IPS-20b (cell line): ENCODE results near the gene RAB11FIP2.

Experiments
- H3K27ac ChIP-seq: one replicate; pipeline ENCODE4 v1.5.1; 2013; ENCODE audit warnings: low read length
- H3K27me3 ChIP-seq: 2 replicates; pipeline ENCODE4 v1.6.1; 2013; ENCODE audit warnings: mild to moderate bottlenecking, low read length, inconsistent platforms; ENCODE audit not compliant: insufficient read depth
- H3K36me3 ChIP-seq: 2 replicates; pipeline ENCODE4 v1.6.1; 2013; ENCODE audit warnings: low read depth, mild to moderate bottlenecking, inconsistent platforms, low read length, moderate library complexity; ENCODE audit not compliant: insufficient read depth
- H3K4me1 ChIP-seq: 2 replicates; pipeline ENCODE4 v1.6.1; 2013; ENCODE audit warnings: mild to moderate bottlenecking, control low read depth, inconsistent platforms, low read length, moderate library complexity; ENCODE audit not compliant: insufficient read depth
- H3K4me3 ChIP-seq: 2 replicates; pipeline ENCODE4 v1.5.1; 2013; ENCODE audit warnings: mild to moderate bottlenecking, low read length, inconsistent platforms
- H3K9ac ChIP-seq: 2 replicates; pipeline ENCODE4 v1.6.1; 2013; ENCODE audit warnings: low read depth, mild to moderate bottlenecking, inconsistent platforms, low read length, moderate library complexity
- H3K9me3 ChIP-seq: 2 replicates; pipeline ENCODE4 v1.6.1; 2013; ENCODE audit warnings: mild to moderate bottlenecking, low read depth, low read length, inconsistent platforms; ENCODE audit not compliant: insufficient read depth

RAB11FIP2 gene

DNA sequence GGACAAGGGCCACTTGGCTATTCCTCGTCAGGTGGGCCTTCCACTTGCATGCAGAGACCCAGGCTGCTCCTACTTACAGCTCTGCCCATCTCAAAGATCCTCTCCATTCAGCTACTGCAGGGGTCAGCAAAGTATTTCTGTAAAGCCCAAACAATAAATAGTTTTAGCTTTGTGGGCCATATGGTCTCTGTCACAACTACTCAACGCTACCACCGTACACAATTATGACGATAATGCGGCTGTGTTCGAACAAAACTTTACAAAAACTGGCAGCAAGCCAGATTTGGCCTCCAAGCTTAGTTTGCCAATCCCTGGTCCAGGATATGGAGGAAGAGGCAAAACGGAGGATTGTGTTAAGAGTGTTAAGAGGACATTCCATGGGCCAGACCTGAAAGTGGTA is 12.8 kb downstream of the RAB11FIP2 start:
- H3K9ac ChIP-seq: no peak overlapping the region
- H3K27me3 ChIP-seq: no peaks in the 10 kb centered on the region

DNA sequence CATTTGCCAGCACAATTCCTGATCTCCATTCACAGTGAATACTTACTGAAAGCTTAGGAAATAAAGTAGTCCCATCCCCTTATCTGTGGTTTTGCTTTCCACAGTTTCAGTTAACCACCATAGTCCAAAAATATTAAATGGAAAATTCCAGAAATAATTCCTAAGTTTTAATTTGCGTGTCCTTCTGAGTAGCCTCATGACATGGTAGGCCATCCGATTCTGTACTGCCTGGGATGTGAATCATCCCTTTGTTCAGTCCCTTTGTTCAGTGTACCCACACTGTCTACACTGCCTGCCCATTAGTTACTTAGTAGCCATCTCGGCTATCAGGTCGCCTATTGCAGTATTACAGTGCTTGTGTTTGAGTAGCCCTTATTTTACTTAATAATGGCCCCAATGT is 14.2 kb downstream of the RAB11FIP2 start:
- H3K9ac ChIP-seq: no peak overlapping the region
- no peak overlapping the region for H3K27ac ChIP-seq
- no peaks in the 10 kb centered on the region for H3K9me3 ChIP-seq
- H3K4me1 ChIP-seq: peaks cover 27% of the 10 kb centered on the region
- 0 out of 2 replicates have a peak, but pooled peaks cover 4% of the 10 kb centered on the region for H3K36me3 ChIP-seq
- no peak overlapping the region for H3K4me3 ChIP-seq
- no peaks in the 10 kb centered on the region for H3K27me3 ChIP-seq

More for the DNA sequence above, 12.8 kb downstream of the RAB11FIP2 start:
- peaks cover 21% of the 10 kb centered on the region for H3K4me1 ChIP-seq
- H3K9me3 ChIP-seq: no peaks in the 10 kb centered on the region
- H3K36me3 ChIP-seq: 0 out of 2 replicates have a peak, but pooled peaks cover 7% of the 10 kb centered on the region
- H3K4me3 ChIP-seq: no peak overlapping the region
- no peak overlapping the region for H3K27ac ChIP-seq

- H3K4me1 ChIP-seq: peaks cover 27% of the 10 kb centered on the region
- no peaks in the 10 kb centered on the region for H3K9me3 ChIP-seq
- 0 out of 2 replicates have a peak, but pooled peaks cover 4% of the 10 kb centered on the region for H3K36me3 ChIP-seq
- H3K27ac ChIP-seq: no peak overlapping the region
- H3K9ac ChIP-seq: no peak overlapping the region
- H3K4me3 ChIP-seq: no peak overlapping the region
- H3K27me3 ChIP-seq: no peaks in the 10 kb centered on the region
Measured at GRCh38 chr10:118031351-118032075, 15.2 kb downstream of the RAB11FIP2 start.

GRCh38 chr10:118028619-118029018 is 18.1 kb downstream of the RAB11FIP2 start:
- H3K9ac ChIP-seq: no peak overlapping the region
- peaks cover 16% of the 10 kb centered on the region; the same call in 1 of the 2 replicates for H3K4me1 ChIP-seq
- H3K4me3 ChIP-seq: no peak overlapping the region
- no peak overlapping the region for H3K27ac ChIP-seq
- H3K36me3 ChIP-seq: no peaks in the 10 kb centered on the region
- no peaks in the 10 kb centered on the region for H3K9me3 ChIP-seq
- H3K27me3 ChIP-seq: no peaks in the 10 kb centered on the region

DNA sequence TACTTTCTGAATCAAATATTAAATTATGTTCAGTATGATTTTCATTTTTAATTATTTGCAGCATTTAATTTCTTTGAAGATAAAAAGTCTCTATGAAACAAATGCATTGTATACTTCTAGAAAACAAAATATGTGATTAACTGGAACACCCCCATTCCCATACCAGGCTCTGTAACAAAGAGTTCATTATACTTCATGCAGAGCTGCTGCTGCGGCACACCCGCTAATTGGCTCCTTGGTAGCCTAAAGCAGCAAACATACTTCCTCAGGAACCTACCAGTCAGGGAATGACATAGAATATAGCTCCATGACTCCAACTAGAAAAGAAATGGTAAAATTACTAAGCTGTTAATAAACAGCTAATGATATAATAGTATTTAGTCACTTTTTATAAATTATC is 19.3 kb downstream of the RAB11FIP2 start:
- Histone ChIP-seq H3K4me1 (peaks cover 16% of the 10 kb centered on the region; the same call in 1 of the 2 replicates), H3K36me3 (no peaks in the 10 kb centered on the region), H3K4me3 (no peak overlapping the region), H3K27me3 (no peaks in the 10 kb centered on the region), H3K9ac (no peak overlapping the region), H3K27ac (no peak overlapping the region), H3K9me3 (no peaks in the 10 kb centered on the region)

DNA sequence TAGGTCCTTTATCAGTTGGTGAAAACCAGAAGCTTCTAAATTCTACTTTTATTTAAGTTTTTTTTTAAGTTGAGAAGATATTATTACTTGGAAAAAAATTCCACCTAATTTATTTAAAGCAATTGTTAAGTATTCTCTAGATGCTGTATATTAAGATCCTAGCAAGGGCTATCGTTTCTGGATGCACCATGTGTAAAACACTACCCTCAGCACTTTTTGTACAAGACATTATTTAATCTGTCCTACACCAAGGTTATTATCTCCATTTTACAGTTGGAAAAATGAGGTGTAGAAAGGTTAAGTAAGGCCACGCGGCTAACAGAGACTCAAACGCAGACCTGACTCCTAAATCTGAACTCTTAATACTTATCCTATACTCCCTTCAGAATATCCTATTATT is 19.8 kb downstream of the RAB11FIP2 start:
- H3K4me1 ChIP-seq: peaks cover 16% of the 10 kb centered on the region; the same call in 1 of the 2 replicates
- no peaks in the 10 kb centered on the region for H3K9me3 ChIP-seq
- H3K9ac ChIP-seq: no peak overlapping the region
- no peaks in the 10 kb centered on the region for H3K36me3 ChIP-seq
- H3K27me3 ChIP-seq: no peaks in the 10 kb centered on the region
- H3K27ac ChIP-seq: no peak overlapping the region
- no peak overlapping the region for H3K4me3 ChIP-seq

- Histone ChIP-seq H3K27me3 (no peaks in the 10 kb centered on the region), H3K36me3 (no peaks in the 10 kb centered on the region), H3K27ac (no peak overlapping the region), H3K9me3 (no peaks in the 10 kb centered on the region), H3K9ac (no peak overlapping the region), H3K4me1 (peaks cover 17% of the 10 kb centered on the region), H3K4me3 (no peak overlapping the region)
Measured at GRCh38 chr10:118020365-118020764, 26.4 kb downstream of the RAB11FIP2 start.

- Histone ChIP-seq H3K9ac (no peak overlapping the region), H3K4me1 (peaks cover 25% of the 10 kb centered on the region), H3K36me3 (no peaks in the 10 kb centered on the region)
Measured at GRCh38 chr10:118017850-118018249, 28.9 kb downstream of the RAB11FIP2 start.

DNA sequence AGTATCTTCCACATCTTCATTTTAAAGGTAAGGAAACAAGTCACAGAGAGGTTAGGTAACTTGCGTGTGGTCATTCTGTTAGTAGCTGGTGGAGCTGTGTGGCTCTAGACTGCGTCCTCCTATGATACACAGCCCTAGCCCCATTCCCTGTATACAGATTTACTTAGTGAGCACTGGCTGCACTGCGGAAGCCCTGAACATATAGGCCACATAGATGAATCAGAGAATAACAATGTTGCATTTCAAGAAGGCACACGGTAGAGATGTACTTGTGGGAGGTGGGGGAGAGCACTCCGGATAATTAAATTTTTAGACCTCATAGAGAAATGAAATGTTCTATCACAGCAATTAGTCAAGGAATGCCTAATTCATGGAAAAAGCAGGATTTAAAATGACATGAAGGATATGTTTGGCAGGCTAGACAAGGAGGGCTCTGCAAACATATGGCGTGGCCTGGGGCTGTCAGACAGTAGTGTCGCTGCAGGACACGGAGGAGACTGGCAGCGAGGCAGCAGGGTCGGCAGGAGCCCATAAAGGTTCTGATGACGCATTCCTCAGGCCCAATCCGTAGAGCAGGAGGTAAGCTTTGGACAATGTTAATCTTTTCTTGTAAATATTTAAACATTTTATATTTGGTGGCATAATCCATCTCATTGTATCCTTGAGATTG is 29.5 kb downstream of the RAB11FIP2 start:
- Histone ChIP-seq H3K4me1 (peaks cover 25% of the 10 kb centered on the region), H3K27me3 (no peaks in the 10 kb centered on the region), H3K9ac (no peak overlapping the region), H3K9me3 (no peaks in the 10 kb centered on the region), H3K36me3 (no peaks in the 10 kb centered on the region), H3K27ac (no peak overlapping the region), H3K4me3 (no peak overlapping the region)

More at GRCh38 chr10:118017850-118018249, 28.9 kb downstream of the RAB11FIP2 start:
- Histone ChIP-seq H3K9me3 (no peaks in the 10 kb centered on the region), H3K27ac (no peak overlapping the region), H3K4me3 (no peak overlapping the region), H3K27me3 (no peaks in the 10 kb centered on the region)

- H3K36me3 ChIP-seq: peaks cover 5% of the 10 kb centered on the region
- H3K9ac ChIP-seq: no peak overlapping the region
- no peaks in the 10 kb centered on the region for H3K27me3 ChIP-seq
- H3K9me3 ChIP-seq: no peaks in the 10 kb centered on the region
- peaks cover 18% of the 10 kb centered on the region; the same call in 1 of the 2 replicates for H3K4me1 ChIP-seq
- H3K4me3 ChIP-seq: no peak overlapping the region
- H3K27ac ChIP-seq: no peak overlapping the region
Measured at GRCh38 chr10:118012952-118013525, 33.7 kb downstream of the RAB11FIP2 start.

GRCh38 chr10:118007773-118008172 is 39.0 kb downstream of the RAB11FIP2 start:
- Histone ChIP-seq H3K9me3 (no peaks in the 10 kb centered on the region), H3K9ac (no peak overlapping the region), H3K4me3 (no peak overlapping the region), H3K4me1 (no peaks in the 10 kb centered on the region), H3K36me3 (peaks cover 14% of the 10 kb centered on the region), H3K27ac (no peak overlapping the region), H3K27me3 (no peaks in the 10 kb centered on the region)
